Smooth muscle cell (in vitro differentiated cells): Measurements from ENCODE around the gene FAM170B. TPM values are rescaled to one million over a fixed set of nuclear protein-coding genes. Genes with fewer than 3 reads are reported as not detected.

Source experiments
- DNase-seq: peaks from one replicate; lab custom pipeline; 2025; ENCODE audit not compliant: unreplicated experiment; lab: John Stamatoyannopoulos, UW
- H2AFZ ChIP-seq: fragments of 200-600 bp; sonication (generic); 2 replicates; pipeline ENCODE4 v1.6.0; 2016; ENCODE audit warnings: antibody characterized with exemption, low read depth, mild to moderate bottlenecking
- H3F3A ChIP-seq: fragments of 200-600 bp; sonication (generic); 2 replicates; pipeline ENCODE4 v1.6.0; 2017; ENCODE audit warnings: antibody characterized with exemption, low read depth
- H3K27ac ChIP-seq: fragments of 200-600 bp; sonication (generic); 2 replicates; pipeline ENCODE4 v1.5.1; 2016; ENCODE audit warnings: low read depth, mild to moderate bottlenecking
- H3K27me3 ChIP-seq: fragments of 200-600 bp; sonication (generic); 2 replicates; pipeline ENCODE4 v1.6.1; 2016; ENCODE audit warnings: low read depth, mild to moderate bottlenecking
- H3K36me3 ChIP-seq: fragments of 200-600 bp; sonication (generic); 2 replicates; pipeline ENCODE4 v1.5.1; 2016; ENCODE audit warnings: low read depth
- H3K4me1 ChIP-seq: fragments of 200-600 bp; sonication (generic); 2 replicates; pipeline ENCODE4 v1.5.1; 2016; ENCODE audit warnings: low read depth
- H3K4me2 ChIP-seq: fragments of 200-600 bp; sonication (generic); 2 replicates; pipeline ENCODE4 v1.6.0; 2016; ENCODE audit warnings: mild to moderate bottlenecking
- H3K4me3 ChIP-seq: fragments of 200-600 bp; sonication (generic); 2 replicates; pipeline ENCODE4 v1.5.1; 2016; ENCODE audit warnings: mild to moderate bottlenecking
- H3K79me2 ChIP-seq: fragments of 200-600 bp; sonication (generic); 2 replicates; pipeline ENCODE4 v1.6.0; 2016; ENCODE audit warnings: low read depth, mild to moderate bottlenecking
- H3K9ac ChIP-seq: fragments of 200-600 bp; sonication (generic); 2 replicates; pipeline ENCODE4 v1.6.0; 2016; ENCODE audit warnings: low read depth
- H3K9me3 ChIP-seq: fragments of 200-600 bp; sonication (generic); replicated peaks from 2 replicates; pipeline ENCODE4 v1.5.1; 2016; ENCODE audit warnings: low read depth
- H4K20me1 ChIP-seq: fragments of 200-600 bp; sonication (generic); 2 replicates; pipeline ENCODE4 v1.6.0; 2016; ENCODE audit warnings: low read depth
- WGBS: methylation state at CpG from one replicate; pipeline ENCODE4 v1.1.7; 2016; ENCODE audit warnings: low lambda C conversion rate; 5-methylcytosine and 5-hydroxymethylcytosine counted together
- polyA plus RNA-seq: library from polyadenylated mRNA; unstranded; fragments of >200 nt; fragmentation: Nextera tagmentation; extraction: Ambion mirVana; gene quantifications from 2 replicates; pipeline ENCODE4 v1.2.1, GENCODE V29; 2016
- total RNA-seq: library from RNA; depleted of rRNA; stranded (reverse); fragments of >200 nt; gene quantifications from 2 replicates; pipeline ENCODE4 v1.2.3, GENCODE V29; 2014
- TF ChIP-seq, protein P1 (sequence below): fragments of 200-600 bp; sonication (generic); IDR thresholded peaks from 2 replicates; pipeline ENCODE4 v1.5.1; 2017; ENCODE audit warnings: borderline replicate concordance, mild to moderate bottlenecking, antibody characterized with exemption; ENCODE audit not compliant: insufficient read depth, poor library complexity, severe bottlenecking

Gene FAM170B
- total and polyA plus RNA-seq, 2 experiments from 2014 or later, result not detected

DNA sequence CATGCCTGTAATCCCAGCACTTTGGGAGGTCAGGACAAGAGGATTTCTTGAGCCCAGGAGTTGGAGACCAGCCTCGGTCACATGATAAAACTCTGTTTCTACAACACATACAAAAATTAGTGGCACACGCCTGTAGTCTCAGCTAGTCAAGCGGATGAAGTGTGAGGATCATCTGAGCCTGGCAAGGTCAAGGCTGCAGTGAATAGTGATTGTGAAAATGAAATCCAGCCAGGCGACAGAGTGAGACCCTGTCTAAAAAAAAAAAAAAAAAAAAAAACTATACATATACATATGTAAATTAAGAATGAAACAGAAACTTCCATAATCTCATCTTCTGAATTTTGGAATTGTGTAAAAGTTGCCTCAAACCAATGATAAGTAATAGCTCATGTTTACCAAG, 18.2 kb upstream of the FAM170B start:
- H2AFZ ChIP-seq, result no peak overlapping the region

DNA sequence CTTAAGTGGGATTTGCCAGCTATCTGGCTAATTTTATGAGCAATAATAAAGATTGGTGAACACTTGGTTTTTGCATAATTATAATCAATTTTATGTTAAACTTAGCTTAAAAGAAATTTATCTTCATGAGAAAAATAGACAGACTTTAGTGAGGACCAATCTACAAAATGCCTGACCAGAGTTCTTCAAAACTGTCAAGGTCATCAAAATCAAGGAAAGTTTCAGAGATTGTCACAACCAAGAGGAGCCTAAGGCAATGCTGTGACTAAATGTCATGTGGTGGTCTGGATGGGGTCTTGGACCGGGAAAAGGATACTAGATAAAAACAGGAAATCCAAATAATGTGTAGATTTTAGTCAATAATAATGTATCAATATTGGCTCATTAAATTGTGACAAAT, 17.7 kb upstream of the FAM170B start:
- no peaks in the 10 kb centered on the region for H3K36me3 ChIP-seq
- H3K9me3 ChIP-seq, result no peaks in the 10 kb centered on the region
- H3K79me2 ChIP-seq, result no peaks in the 10 kb centered on the region
- 35% methylated on average over 1 of the region's 1 CpG for WGBS
- no peak overlapping the region for H2AFZ ChIP-seq
- no peak for DNase-seq
- no peaks in the 10 kb centered on the region for H3K4me1 ChIP-seq
- H3F3A ChIP-seq, result no peaks in the 10 kb centered on the region
- TF ChIP-seq, protein P1, sequence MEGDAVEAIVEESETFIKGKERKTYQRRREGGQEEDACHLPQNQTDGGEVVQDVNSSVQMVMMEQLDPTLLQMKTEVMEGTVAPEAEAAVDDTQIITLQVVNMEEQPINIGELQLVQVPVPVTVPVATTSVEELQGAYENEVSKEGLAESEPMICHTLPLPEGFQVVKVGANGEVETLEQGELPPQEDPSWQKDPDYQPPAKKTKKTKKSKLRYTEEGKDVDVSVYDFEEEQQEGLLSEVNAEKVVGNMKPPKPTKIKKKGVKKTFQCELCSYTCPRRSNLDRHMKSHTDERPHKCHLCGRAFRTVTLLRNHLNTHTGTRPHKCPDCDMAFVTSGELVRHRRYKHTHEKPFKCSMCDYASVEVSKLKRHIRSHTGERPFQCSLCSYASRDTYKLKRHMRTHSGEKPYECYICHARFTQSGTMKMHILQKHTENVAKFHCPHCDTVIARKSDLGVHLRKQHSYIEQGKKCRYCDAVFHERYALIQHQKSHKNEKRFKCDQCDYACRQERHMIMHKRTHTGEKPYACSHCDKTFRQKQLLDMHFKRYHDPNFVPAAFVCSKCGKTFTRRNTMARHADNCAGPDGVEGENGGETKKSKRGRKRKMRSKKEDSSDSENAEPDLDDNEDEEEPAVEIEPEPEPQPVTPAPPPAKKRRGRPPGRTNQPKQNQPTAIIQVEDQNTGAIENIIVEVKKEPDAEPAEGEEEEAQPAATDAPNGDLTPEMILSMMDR, result no peak
- no peak overlapping the region for H3K9ac ChIP-seq
- no peak overlapping the region for H3K4me3 ChIP-seq
- H3K27ac ChIP-seq, result no peak overlapping the region
- no peak overlapping the region for H3K4me2 ChIP-seq
- no peaks in the 10 kb centered on the region for H4K20me1 ChIP-seq
- H3K27me3 ChIP-seq, result no peaks in the 10 kb centered on the region

More for the DNA sequence above, 18.2 kb upstream of the FAM170B start:
- no peak overlapping the region for H3K9ac ChIP-seq
- no peaks in the 10 kb centered on the region for H3F3A ChIP-seq
- H3K27me3 ChIP-seq, result no peaks in the 10 kb centered on the region
- 76% methylated on average over 4 of the region's 4 CpGs for WGBS
- no peaks in the 10 kb centered on the region for H3K79me2 ChIP-seq
- H3K27ac ChIP-seq, result no peak overlapping the region
- no peak for DNase-seq
- no peaks in the 10 kb centered on the region for H3K4me1 ChIP-seq
- H3K9me3 ChIP-seq, result no peaks in the 10 kb centered on the region
- H3K36me3 ChIP-seq, result no peaks in the 10 kb centered on the region
- TF ChIP-seq, protein P1, result no peak
- H3K4me3 ChIP-seq, result no peak overlapping the region
- H3K4me2 ChIP-seq, result no peak overlapping the region
- no peaks in the 10 kb centered on the region for H4K20me1 ChIP-seq

DNA sequence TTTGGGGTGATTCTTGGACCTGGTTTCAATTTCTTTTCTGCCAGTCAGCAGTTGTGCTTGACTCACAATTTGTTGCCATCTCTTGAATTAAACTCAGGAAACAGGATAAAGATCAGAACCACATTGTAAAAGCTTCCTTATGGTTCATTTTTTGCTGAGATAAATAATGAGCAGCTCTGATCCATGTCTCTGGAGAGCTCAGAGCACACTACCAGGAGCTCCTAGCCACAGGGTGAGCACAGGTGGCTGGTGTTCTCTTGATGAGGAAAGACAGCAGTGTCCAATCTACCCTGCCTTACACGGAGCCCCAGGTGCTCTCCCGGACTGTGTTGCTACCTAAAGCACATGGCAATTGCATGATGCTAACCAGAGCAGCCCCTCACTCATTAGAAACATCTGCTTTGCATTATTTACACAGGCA, 17.2 kb upstream of the FAM170B start:
- H3K27ac ChIP-seq, result no peak overlapping the region
- H4K20me1 ChIP-seq, result no peaks in the 10 kb centered on the region
- no peak for DNase-seq
- H3F3A ChIP-seq, result no peaks in the 10 kb centered on the region
- H3K36me3 ChIP-seq, result no peaks in the 10 kb centered on the region
- no peaks in the 10 kb centered on the region for H3K27me3 ChIP-seq
- no peaks in the 10 kb centered on the region for H3K4me1 ChIP-seq
- 44% methylated on average over 2 of the region's 2 CpGs for WGBS
- H3K4me2 ChIP-seq, result no peak overlapping the region
- TF ChIP-seq, protein P1, result no peak
- no peaks in the 10 kb centered on the region for H3K79me2 ChIP-seq
- H2AFZ ChIP-seq, result no peak overlapping the region
- H3K9me3 ChIP-seq, result no peaks in the 10 kb centered on the region
- H3K4me3 ChIP-seq, result no peak overlapping the region
- no peak overlapping the region for H3K9ac ChIP-seq

- no peaks in the 10 kb centered on the region for H3K27me3 ChIP-seq
- no peak for DNase-seq
- no peaks in the 10 kb centered on the region for H3K79me2 ChIP-seq
- H3K4me3 ChIP-seq, result no peak overlapping the region
- no peak overlapping the region for H3K9ac ChIP-seq
- no peak overlapping the region for H3K4me2 ChIP-seq
- no peaks in the 10 kb centered on the region for H3K4me1 ChIP-seq
- H2AFZ ChIP-seq, result no peak overlapping the region
- no peaks in the 10 kb centered on the region for H3F3A ChIP-seq
- TF ChIP-seq, protein P1, result no peak
- H3K27ac ChIP-seq, result no peak overlapping the region
- 71% methylated on average over 5 of the region's 5 CpGs for WGBS
- no peaks in the 10 kb centered on the region for H4K20me1 ChIP-seq
- H3K9me3 ChIP-seq, result no peaks in the 10 kb centered on the region
- no peaks in the 10 kb centered on the region for H3K36me3 ChIP-seq
Observed at GRCh38 chr10:49150426-49150825, 16.6 kb upstream of the FAM170B start.
